ENCODE measurements around the gene KIFAP3.

DNA sequence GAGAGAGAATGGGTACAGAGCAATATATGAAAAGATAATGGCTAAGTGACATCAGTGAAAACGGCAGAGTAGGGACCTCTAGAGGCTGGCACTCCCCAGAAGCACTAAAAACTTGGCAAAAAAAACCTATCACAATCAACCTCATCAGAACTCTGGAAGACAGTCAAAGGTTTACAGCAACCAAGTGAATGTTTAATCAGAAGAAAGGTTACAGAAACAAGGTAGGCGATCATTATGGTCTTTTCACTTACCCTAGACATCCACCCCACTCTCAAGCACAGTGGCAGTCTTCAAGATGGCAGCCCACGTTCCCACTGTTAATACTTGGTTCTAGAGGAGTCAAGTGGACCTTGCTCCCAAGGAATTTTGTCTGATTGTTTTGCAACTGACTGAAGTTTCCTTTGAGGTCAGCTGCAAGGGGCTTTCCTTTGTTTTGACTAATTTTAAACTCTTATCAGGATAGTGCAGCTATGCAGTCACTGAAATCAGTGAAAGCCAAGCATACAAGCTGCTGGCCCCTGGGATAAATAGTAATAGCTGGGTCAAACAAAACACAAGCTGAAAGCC, 7.2 kb downstream of the KIFAP3 start:
- no peak for TF ChIP-seq POLR2A (IDR thresholded peaks at IDR 0.05)
- TF ChIP-seq POLR2AphosphoS5 (IDR thresholded peaks at IDR 0.05; ENCODE audit: insufficient read depth in 1 of 2, low read depth in 1 of 2): no peak
- TF ChIP-seq, protein P1, sequence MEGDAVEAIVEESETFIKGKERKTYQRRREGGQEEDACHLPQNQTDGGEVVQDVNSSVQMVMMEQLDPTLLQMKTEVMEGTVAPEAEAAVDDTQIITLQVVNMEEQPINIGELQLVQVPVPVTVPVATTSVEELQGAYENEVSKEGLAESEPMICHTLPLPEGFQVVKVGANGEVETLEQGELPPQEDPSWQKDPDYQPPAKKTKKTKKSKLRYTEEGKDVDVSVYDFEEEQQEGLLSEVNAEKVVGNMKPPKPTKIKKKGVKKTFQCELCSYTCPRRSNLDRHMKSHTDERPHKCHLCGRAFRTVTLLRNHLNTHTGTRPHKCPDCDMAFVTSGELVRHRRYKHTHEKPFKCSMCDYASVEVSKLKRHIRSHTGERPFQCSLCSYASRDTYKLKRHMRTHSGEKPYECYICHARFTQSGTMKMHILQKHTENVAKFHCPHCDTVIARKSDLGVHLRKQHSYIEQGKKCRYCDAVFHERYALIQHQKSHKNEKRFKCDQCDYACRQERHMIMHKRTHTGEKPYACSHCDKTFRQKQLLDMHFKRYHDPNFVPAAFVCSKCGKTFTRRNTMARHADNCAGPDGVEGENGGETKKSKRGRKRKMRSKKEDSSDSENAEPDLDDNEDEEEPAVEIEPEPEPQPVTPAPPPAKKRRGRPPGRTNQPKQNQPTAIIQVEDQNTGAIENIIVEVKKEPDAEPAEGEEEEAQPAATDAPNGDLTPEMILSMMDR (IDR thresholded peaks at IDR 0.05): no peak

Measured in vagina (tissue), 2 donors.